Sigmoid colon (tissue), 7 donors: Measurements from ENCODE around the gene ANKH. TPM values are rescaled to one million over a fixed set of nuclear protein-coding genes. Genes with fewer than 3 reads are reported as not detected.

Experiments used
- DNase-seq: peaks from one replicate; pipeline ENCODE4 v3.0.0-alpha.2; 2019
- H3K27ac ChIP-seq, 4 donors: fragments of 200-600 bp; sonication (generic); one replicate each; pipeline ENCODE4 v1.5.1; 2016 to 2019; ENCODE audit warnings: mild to moderate bottlenecking in 1 of 4
- H3K27me3 ChIP-seq, 3 donors: fragments of 200-600 bp; sonication (generic); one replicate each; pipeline ENCODE4 v1.5.1; 2019; ENCODE audit warnings: mild to moderate bottlenecking in 1 of 3
- H3K36me3 ChIP-seq, 4 donors: fragments of 200-600 bp; sonication (generic); one replicate each; pipeline ENCODE4 v1.5.1; 2016 to 2019
- H3K4me1 ChIP-seq, 4 donors: fragments of 200-600 bp; sonication (generic); one replicate each; pipeline ENCODE4 v1.5.1; 2017 to 2019
- H3K4me3 ChIP-seq, 4 donors: fragments of 200-600 bp; sonication (generic); one replicate each; pipeline ENCODE4 v1.5.1; 2017 to 2019; ENCODE audit warnings: mild to moderate bottlenecking in 2 of 4, moderate library complexity in 1 of 4
- H3K9me3 ChIP-seq, 4 donors: fragments of 200-600 bp in 3 of 4; sonication (generic) in 3 of 4; one replicate each; pipeline versions ENCODE4 v1.5.1 to v1.6.1; 2013 to 2019
- EP300 ChIP-seq, 4 donors: sonication (generic); formaldehyde crosslinking; IDR thresholded peaks; one replicate each; pipeline ENCODE4 v1.6.1; 2017; ENCODE audit warnings: antibody characterized with exemption in 4 of 4
- POLR2A ChIP-seq, 2 donors: fragments of 450-650 bp; IDR thresholded peaks; one replicate each; pipeline ENCODE4 v1.6.1; 2016; ENCODE audit warnings: antibody characterized with exemption in 2 of 2, mild to moderate bottlenecking in 2 of 2, moderate library complexity in 2 of 2
- POLR2AphosphoS5 ChIP-seq, 4 donors: sonication (generic); formaldehyde crosslinking; IDR thresholded peaks; one replicate each; pipeline ENCODE4 v1.6.1; 2017; ENCODE audit warnings: antibody characterized with exemption in 4 of 4
- WGBS, 2 donors: extraction: QIAGEN DNeasy Blood & Tissue Kit; methylation state at CpG; one replicate each; pipeline ENCODE4 v1.1.7; 2013; 5-methylcytosine and 5-hydroxymethylcytosine counted together
- intact Hi-C: fragments of 100-400 bp; cut with DNase I; formaldehyde crosslinking; loops from one replicate; pipeline ENCODE4 v1.15.1; 2023
- polyA plus RNA-seq, 3 donors: library from polyadenylated mRNA; stranded (reverse); fragments of 200-250 nt; gene quantifications; one replicate each; pipeline ENCODE4 v1.2.3, GENCODE V29; 2013
- total RNA-seq, 4 donors: library from RNA; depleted of rRNA; stranded (reverse); fragments of >200 nt; gene quantifications; one replicate each; pipeline ENCODE4 v1.1.0, GENCODE V29; 2016
- TF ChIP-seq, protein P1 (sequence below), 4 experiments: fragments of 450-650 bp in 3 of 4; fragments of 200-600 bp in 1 of 4; IDR thresholded peaks; one replicate each; pipeline ENCODE4 v1.5.1; 2016 to 2019; ENCODE audit warnings: antibody characterized with exemption in 4 of 4, mild to moderate bottlenecking in 3 of 4, moderate library complexity in 2 of 4
- donor health status: healthy with polysubstance abuse.
- donor health status: Bipolar disorder and iron deficiency.
- donor health status: healthy.

The ANKH gene
- total and polyA plus RNA-seq, 7 donors, result 16.4 to 49.9 (median 24.7) TPM

- intact Hi-C loops, result no loop called here
- no peak for DNase-seq
- H3K4me3 ChIP-seq, result no peak overlapping the region
- WGBS, 2 donors, result 95 to 96% methylated on average over 10 of the region's 10 CpGs
- TF ChIP-seq EP300 (IDR thresholded peaks at IDR 0.05) (no peak), POLR2AphosphoS5 (IDR thresholded peaks at IDR 0.05) (no peak), POLR2A (IDR thresholded peaks at IDR 0.05) (no peak)
- TF ChIP-seq, protein P1, sequence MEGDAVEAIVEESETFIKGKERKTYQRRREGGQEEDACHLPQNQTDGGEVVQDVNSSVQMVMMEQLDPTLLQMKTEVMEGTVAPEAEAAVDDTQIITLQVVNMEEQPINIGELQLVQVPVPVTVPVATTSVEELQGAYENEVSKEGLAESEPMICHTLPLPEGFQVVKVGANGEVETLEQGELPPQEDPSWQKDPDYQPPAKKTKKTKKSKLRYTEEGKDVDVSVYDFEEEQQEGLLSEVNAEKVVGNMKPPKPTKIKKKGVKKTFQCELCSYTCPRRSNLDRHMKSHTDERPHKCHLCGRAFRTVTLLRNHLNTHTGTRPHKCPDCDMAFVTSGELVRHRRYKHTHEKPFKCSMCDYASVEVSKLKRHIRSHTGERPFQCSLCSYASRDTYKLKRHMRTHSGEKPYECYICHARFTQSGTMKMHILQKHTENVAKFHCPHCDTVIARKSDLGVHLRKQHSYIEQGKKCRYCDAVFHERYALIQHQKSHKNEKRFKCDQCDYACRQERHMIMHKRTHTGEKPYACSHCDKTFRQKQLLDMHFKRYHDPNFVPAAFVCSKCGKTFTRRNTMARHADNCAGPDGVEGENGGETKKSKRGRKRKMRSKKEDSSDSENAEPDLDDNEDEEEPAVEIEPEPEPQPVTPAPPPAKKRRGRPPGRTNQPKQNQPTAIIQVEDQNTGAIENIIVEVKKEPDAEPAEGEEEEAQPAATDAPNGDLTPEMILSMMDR (IDR thresholded peaks at IDR 0.05), result no peak
- no peaks in the 10 kb centered on the region for H3K9me3 ChIP-seq
- peaks cover 0 to 57% (median 21%) of the 10 kb centered on the region in 4 donors for H3K36me3 ChIP-seq
- H3K4me1 ChIP-seq, result peaks cover 0 to 28% (median 11%) of the 10 kb centered on the region in 4 donors
- H3K27ac ChIP-seq, result no peak overlapping the region
- H3K27me3 ChIP-seq, result no peaks in the 10 kb centered on the region
Measured at GRCh38 chr5:14681236-14681752, 190.3 kb downstream of the ANKH start.

- H3K4me3 ChIP-seq, result no peak overlapping the region
- 92 to 95% methylated on average over 1 of the region's 1 CpG for WGBS, 2 donors
- peaks cover 0 to 26% (median 12%) of the 10 kb centered on the region in 4 donors for H3K4me1 ChIP-seq
- H3K27me3 ChIP-seq, result no peaks in the 10 kb centered on the region
- H3K36me3 ChIP-seq, result peaks cover 0 to 55% (median 19%) of the 10 kb centered on the region in 4 donors
- no peaks in the 10 kb centered on the region for H3K9me3 ChIP-seq
- DNase-seq, result no peak
- intact Hi-C loops, result no loop called here
- no peak overlapping the region for H3K27ac ChIP-seq
- TF ChIP-seq EP300 (IDR thresholded peaks at IDR 0.05), result no peak
- TF ChIP-seq POLR2AphosphoS5 (IDR thresholded peaks at IDR 0.05), result no peak
- TF ChIP-seq, protein P1 (IDR thresholded peaks at IDR 0.05), result no peak
- TF ChIP-seq POLR2A (IDR thresholded peaks at IDR 0.05), result no peak
Measured at GRCh38 chr5:14679595-14679994, 192.0 kb downstream of the ANKH start.

DNA sequence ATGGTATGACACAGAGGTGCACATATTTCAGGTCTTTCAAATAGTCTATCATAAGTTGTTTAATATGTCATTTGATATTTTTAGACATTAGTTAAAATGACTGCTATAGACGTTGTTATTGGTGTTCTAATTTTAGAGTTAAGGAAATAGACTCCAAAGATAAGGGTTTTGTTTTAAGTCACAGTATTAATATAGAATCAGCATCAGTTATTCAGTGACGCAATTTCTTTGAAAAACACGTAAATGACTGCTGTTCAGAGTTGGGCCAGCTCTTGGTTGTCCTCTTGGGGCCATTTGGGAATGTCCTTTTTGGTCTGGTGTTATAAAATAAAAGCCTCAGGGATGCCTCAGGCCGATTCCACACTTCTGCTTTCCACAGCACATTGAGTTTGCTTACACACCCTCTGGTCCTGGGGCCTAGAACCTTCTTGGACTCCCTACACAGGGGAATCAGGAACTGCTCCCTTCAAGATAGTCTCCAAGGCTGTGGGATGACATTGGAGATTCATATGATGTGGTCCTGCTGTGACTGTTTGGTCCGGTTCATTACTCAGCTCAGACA, 192.7 kb downstream of the ANKH start:
- Histone ChIP-seq H3K4me3 (no peak overlapping the region), H3K27me3 (no peaks in the 10 kb centered on the region), H3K4me1 (peaks cover 0 to 22% (median 10%) of the 10 kb centered on the region in 4 donors), H3K27ac (no peak overlapping the region), H3K36me3 (peaks cover 0 to 51% (median 19%) of the 10 kb centered on the region in 4 donors), H3K9me3 (no peaks in the 10 kb centered on the region)
- no peak for DNase-seq
- TF ChIP-seq, protein P1 (IDR thresholded peaks at IDR 0.05), result no peak
- TF ChIP-seq POLR2A (IDR thresholded peaks at IDR 0.05) (no peak), POLR2AphosphoS5 (IDR thresholded peaks at IDR 0.05) (no peak), EP300 (IDR thresholded peaks at IDR 0.05) (no peak)
- intact Hi-C loops, result no loop called here
- WGBS, 2 donors, result 83 to 87% methylated on average over 5 of the region's 5 CpGs

- TF ChIP-seq POLR2A (IDR thresholded peaks at IDR 0.05) (no peak), POLR2AphosphoS5 (IDR thresholded peaks at IDR 0.05) (no peak), EP300 (IDR thresholded peaks at IDR 0.05) (no peak)
- TF ChIP-seq, protein P1 (IDR thresholded peaks at IDR 0.05), result no peak
- DNase-seq, result no peak
- WGBS, 2 donors, result 48 to 80% methylated on average over 3 of the region's 3 CpGs
- Histone ChIP-seq H3K4me3 (no peak overlapping the region), H3K36me3 (peaks cover 0 to 28% (median 8%) of the 10 kb centered on the region in 4 donors), H3K27ac (peak overlapping the region in 1 of 4 donors; percentile 8), H3K27me3 (no peaks in the 10 kb centered on the region), H3K4me1 (peaks cover 0 to 44% (median 27%) of the 10 kb centered on the region in 4 donors), H3K9me3 (no peaks in the 10 kb centered on the region)
- intact Hi-C loops, result no loop called here
Measured at GRCh38 chr5:14676320-14676719, 195.3 kb downstream of the ANKH start.
